DMS53 treated with DMSO at 0.1 percent for 48 hours (cell line): Measurements from ENCODE around the gene KIN.
A peak's percentile ranks its signal among the peaks of the same experiment; 100 is the strongest.
"Not testable (repeated sequence)": the region's sequence is repeated elsewhere in the genome, so short reads cannot be mapped to it uniquely, and the experiment has no call there.

Source experiments
- DNase-seq: peaks from one replicate; lab custom pipeline; 2025; ENCODE audit not compliant: unreplicated experiment; lab: John Stamatoyannopoulos, UW

Gene KIN

GRCh38 chr10:7795605-7796004 lies 7.8 kb upstream of the KIN start:
- DNase-seq = no peak

- DNase-seq = no peak
Observed at GRCh38 chr10:7794251-7795026, 6.6 kb upstream of the KIN start.

GRCh38 chr10:7792541-7792940 lies 4.7 kb upstream of the KIN start:
- DNase-seq = no peak

- no peak for DNase-seq
Observed at GRCh38 chr10:7789390-7789789, 1.6 kb upstream of the KIN start.

GRCh38 chr10:7788639-7789286 lies 970 bp upstream of the KIN start:
- DNase-seq = no peak

- DNase-seq = no peak
Observed at GRCh38 chr10:7787150-7787856, 490 bp downstream of the KIN start.

- DNase-seq = no peak
Observed at GRCh38 chr10:7786430-7786829, 1.4 kb downstream of the KIN start.

- DNase-seq = not testable (repeated sequence)
Observed at GRCh38 chr10:7782194-7782593, 5.6 kb downstream of the KIN start.

GRCh38 chr10:7776777-7777176 lies 11.0 kb downstream of the KIN start:
- DNase-seq = no peak

GRCh38 chr10:7773845-7774801 lies 13.7 kb downstream of the KIN start:
- peak; percentile 52 for DNase-seq

- no peak for DNase-seq
Observed at GRCh38 chr10:7768417-7768816, 19.4 kb downstream of the KIN start.

GRCh38 chr10:7767209-7767608 lies 20.6 kb downstream of the KIN start:
- no peak for DNase-seq

GRCh38 chr10:7766241-7766640 lies 21.6 kb downstream of the KIN start:
- no peak for DNase-seq

- DNase-seq = no peak
Observed at GRCh38 chr10:7763929-7764328, 23.9 kb downstream of the KIN start.

- no peak for DNase-seq
Observed at GRCh38 chr10:7756360-7756992, 31.3 kb downstream of the KIN start.

GRCh38 chr10:7755103-7755502 lies 32.7 kb downstream of the KIN start:
- DNase-seq = no peak

- no peak for DNase-seq
Observed at GRCh38 chr10:7752251-7752650, 35.5 kb downstream of the KIN start.

- DNase-seq = no peak
Observed at GRCh38 chr10:7750222-7750621, 37.6 kb downstream of the KIN start.

- not testable (repeated sequence) for DNase-seq
Observed at GRCh38 chr10:7748637-7749036, 39.2 kb downstream of the KIN start.

- no peak for DNase-seq
Observed at GRCh38 chr10:7744307-7744706, 43.5 kb downstream of the KIN start.
